Hematopoietic multipotent progenitor cell treated with erythropoietin and hydrocortisone succinate and interleukin-3 and kit ligand, for 6 days (in vitro differentiated cells): ENCODE results near the gene GRK4.
A peak's percentile ranks its signal among the peaks of the same experiment; 100 is the strongest.
"Not testable (repeated sequence)": the region's sequence is repeated elsewhere in the genome, so short reads cannot be mapped to it uniquely, and the experiment has no call there.

ENCODE experiments used
- DNase-seq: peaks from one replicate; pipeline ENCODE4 v3.0.0-alpha.2; 2015

The GRK4 gene

DNA sequence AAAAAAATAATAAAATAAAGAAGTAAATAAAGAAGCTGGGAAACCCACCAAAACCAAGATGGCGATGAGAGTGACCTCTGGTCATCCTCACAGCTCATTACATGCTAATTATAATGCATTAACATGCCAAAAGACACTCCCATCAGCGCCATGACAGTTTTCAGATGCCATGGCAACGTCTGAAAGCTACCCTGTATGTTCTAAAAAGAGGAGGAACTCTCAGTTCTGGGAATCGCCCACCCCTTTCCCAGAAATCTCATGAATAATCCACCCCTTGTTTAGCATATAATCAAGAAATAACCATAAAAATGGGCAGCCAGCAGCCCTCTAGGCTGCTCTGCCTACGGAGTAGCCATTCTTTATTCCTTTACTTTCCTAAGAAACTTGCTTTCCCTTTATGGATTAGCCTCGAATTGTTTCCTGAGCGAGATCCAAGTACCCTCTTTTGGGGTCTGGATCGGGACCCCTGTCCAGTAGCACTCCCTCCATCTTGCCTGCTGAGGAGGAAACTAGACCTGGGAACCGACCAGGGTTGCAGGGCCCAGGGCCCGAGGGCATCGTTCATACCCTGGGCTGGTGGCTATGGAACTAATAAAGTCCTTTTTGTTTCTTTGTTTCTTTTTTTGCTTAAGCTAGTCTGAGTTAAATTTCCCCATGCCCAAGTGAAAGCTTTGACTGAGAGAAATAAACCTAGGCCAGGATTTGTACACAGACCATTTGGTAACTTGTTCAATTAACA lies 80.1 kb downstream of the GRK4 start:
- no peak for DNase-seq

DNA sequence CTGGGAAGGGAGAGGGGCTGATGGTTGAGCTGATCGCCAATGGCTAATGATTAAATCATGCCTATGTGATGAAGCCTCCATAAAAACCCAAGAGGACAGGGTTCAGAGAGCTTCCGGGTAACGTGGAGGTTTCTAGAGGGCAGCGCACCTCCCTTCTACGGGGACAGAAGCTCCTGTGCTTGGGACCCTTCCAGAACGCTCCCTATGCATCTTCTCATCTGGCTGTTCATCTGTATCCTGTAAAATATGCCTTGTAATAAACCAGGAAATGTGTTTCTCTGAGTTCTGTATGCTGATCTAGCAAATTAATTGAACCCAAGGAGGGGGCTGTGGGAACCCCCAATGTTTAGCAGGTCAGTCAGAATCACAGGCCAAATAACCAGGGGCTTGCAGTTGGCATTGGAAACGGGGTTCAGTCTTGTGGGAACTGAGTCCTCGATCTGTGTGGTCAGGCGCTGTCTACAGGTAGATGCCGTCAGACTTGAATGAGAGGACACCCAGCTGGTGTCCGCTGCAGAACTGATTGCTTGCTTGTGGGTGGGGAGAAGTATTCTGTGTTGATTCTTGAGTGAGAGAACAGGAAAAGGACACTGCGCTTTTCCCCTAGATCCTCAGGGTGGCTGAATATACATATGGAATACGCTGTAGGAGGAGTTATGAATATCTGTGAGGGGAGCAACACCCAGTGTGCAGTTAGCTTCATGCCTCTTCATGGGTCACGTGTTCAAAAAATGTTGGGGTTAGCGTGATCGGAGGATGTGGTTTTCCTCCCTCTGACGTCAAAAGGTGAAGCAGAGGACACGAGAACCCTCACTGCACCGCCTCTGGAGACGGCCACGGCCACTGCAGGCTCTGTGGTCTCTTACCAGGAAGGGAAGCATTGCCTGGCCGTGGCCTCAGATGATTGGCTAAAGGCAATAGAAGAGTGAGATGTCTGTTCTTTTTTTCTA lies 81.8 kb downstream of the GRK4 start:
- peak; percentile 73 for DNase-seq

DNA sequence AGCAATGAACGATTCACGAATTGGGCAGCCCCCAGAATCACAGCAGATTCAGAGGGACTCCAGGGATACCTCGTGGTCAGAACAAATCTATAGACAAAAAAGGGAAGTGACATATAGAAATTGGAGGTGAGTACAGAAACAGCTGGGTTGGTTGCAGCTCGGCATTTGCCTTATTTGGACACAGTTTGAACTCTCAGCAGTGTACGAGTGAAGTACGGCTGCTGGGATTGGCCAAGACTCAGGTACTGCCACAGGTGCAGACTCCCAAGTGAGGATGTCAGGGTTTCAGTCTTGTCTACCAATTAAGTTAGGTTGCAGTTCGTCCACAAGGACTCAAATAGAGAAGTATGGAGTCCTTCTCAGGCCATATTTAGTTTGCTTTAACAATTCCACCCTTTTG lies 82.8 kb downstream of the GRK4 start:
- no peak for DNase-seq

DNA sequence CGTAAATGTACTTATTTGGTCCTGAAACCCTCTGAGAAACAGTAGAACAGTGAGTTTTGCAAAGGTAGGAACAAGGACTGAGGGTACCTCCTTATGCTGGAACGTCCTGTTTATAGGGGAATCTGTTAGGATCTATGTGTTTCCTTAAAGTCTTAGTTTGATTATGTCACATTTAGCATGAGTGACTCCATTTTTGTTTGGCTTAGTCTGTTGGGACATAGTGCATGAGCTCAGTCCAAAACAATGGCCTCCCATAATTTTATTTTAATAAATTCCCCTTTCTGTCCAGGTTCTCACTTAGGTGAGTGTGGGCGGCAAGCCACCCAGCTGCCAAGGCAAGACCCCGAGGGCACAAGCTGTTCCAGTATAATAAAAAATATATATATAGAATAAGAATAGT lies 83.3 kb downstream of the GRK4 start:
- DNase-seq = no peak

DNA sequence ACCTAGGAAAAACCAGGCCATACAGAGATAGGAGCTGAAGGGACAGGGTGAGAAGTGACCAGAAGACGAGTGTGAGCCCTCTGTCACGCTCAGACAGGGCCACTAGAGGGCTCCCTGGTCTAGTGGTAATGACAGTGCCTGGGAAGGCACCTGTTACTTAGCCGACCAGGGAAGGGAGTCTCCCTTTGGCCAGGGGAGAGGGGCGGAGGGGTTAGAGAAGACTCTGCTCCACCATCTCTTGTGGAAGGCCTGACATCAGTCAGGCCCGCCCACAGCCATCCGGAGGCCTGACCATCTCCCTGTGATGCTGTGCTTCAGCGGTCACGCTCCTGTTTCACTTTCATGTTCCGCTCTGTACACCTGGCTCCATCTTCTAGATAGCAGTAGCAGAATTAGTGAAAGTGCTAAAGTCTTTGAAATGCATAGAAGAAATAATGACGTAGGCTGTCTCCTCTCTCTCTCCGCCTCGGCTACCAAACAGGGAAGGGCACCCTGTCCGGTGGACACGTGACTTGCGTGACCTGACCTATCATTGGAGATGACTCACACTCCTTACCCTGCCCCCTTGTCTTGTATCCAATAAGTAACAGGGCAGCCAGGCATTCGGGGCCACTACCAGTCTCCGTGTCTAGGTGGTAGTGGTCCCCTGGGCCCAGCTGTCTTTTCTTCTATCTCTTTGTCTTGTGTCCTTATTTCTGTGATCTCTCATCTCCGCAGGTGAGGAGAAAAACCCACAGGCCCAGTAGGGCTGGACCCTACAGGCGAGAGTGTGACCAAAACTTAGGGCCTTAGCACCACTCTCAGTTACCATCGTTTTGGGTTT lies 84.3 kb downstream of the GRK4 start:
- peak; percentile 84 for DNase-seq

DNA sequence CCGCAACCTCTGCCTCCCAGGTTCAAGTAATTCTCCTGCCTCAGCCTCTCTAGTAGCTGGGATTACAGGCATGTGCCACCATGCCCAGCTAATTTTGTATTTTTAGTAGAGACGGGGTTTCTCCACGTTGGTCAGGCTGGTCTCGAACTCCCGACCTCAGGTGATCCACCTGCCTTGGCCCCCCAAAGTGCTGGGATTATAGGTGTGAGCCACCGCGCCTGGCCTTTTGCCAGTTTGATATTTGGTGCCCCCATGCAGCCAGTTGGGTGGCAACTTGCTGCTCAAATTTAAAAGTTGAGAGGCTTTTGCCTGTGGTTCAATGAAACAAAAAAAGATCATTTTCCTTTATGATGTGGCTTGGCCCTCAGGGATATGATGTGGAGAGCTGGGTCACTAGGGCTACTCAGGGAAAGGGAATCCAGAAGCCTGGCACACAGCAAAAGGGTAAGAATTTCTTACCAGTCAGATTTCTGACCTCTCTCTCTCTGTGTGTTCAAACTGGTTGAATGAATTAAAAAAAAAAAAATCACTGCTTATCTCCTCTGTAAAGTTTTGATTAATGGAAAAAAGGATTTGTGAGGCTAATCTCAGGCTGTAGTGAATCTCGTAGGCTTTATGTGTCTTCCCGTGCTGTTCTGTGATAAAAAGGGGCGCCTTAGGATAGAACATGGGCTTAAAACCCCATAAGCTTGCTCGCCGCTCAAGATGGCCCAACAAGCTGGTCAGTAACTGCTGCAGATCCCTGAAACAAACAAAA lies 87.9 kb downstream of the GRK4 start:
- DNase-seq = not testable (repeated sequence)

GRCh38 chr4:3054169-3054759 lies 90.9 kb downstream of the GRK4 start:
- no peak for DNase-seq

- no peak for DNase-seq
These were observed 96.6 kb downstream of the GRK4 start for GRCh38 chr4:3059943-3060342.

GRCh38 chr4:3060946-3061345 lies 97.6 kb downstream of the GRK4 start:
- DNase-seq = no peak

DNA sequence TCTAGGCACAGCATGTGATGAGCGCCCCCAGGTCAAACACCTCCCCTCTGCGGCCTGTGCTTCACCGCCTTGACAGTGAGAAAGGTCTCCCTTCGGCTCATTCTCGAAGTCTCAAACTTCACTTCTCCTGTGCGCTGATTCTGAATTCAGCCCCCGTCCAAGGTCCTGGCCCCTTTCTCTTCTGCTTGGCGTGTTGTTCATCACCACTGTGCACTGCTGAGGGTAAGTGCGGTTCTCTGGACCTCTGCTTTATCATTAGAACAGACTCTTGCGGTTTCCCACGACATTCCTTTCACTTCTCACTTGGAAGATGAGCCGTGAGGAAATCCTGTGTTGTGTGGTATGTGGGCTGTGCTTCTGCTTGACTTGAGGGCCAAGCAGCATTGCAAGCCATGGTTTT lies 99.1 kb downstream of the GRK4 start:
- no peak for DNase-seq

GRCh38 chr4:3065551-3065950 lies 102.2 kb downstream of the GRK4 start:
- DNase-seq = no peak

GRCh38 chr4:3066836-3067400 lies 103.5 kb downstream of the GRK4 start:
- DNase-seq = no peak

DNA sequence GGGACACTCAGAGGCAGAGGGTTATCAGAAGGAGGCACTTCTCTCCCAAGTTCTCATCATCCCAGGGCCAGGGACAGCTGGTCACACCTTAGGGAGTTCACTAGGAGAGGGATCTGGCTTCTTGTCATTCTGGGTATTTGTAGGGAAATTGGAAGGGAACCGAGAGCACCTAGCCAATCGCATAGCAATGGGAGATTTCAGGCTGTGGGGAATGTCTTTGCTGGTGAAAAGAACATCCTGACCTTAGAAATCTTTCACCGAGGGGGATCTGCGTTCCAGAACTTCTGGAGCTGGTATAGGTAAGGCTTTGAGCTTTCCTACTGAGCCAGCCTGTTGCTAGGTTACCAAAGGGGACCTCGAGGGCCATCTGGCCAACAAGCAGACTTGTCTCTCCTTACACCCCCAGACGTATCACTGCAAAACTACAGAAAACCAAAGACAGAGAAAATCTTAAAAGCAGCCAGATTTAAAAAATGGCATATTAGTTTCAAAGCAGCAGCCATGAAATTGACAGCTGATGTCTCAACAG lies 104.2 kb downstream of the GRK4 start:
- DNase-seq = no peak

- no peak for DNase-seq
These were observed 106.4 kb downstream of the GRK4 start for GRCh38 chr4:3069661-3070199.

- DNase-seq = no peak
These were observed 107.5 kb downstream of the GRK4 start for GRCh38 chr4:3070709-3071500.

- DNase-seq = no peak
These were observed 108.4 kb downstream of the GRK4 start for GRCh38 chr4:3071811-3072210.

DNA sequence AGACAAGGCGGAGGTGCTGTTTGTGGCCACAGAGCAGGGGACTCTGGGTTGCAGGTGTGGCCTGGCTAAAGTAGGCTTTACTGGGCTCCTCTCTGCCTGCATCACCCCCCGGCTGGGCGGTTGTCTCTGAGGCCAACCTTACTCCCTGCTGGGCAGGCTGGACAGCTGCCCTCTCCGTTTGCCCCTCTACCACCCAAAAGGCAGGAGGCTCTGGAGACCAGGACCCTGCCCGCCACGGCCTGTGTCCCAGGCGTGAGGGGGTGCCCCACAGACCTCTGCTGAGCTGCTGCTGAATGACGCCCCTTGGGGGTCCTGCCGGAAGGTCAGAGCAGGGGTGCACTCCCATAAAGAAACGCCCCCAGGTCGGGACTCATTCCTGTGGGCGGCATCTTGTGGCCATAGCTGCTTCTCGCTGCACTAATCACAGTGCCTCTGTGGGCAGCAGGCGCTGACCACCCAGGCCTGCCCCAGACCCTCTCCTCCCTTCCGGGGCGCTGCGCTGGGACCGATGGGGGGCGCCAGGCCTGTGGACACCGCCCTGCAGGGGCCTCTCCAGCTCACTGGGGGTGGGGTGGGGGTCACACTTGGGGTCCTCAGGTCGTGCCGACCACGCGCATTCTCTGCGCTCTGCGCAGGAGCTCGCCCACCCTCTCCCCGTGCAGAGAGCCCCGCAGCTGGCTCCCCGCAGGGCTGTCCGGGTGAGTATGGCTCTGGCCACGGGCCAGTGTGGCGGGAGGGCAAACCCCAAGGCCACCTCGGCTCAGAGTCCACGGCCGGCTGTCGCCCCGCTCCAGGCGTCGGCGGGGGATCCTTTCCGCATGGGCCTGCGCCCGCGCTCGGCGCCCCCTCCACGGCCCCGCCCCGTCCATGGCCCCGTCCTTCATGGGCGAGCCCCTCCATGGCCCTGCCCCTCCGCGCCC lies 110.0 kb downstream of the GRK4 start:
- DNase-seq = no peak

GRCh38 chr4:3074078-3074845 lies 110.9 kb downstream of the GRK4 start, which contains the start of the genes HTT and HTT-AS:
HTT (plus strand) TSS chr4:3074681; CDS start chr4:3074826, 145 bp downstream.
HTT-AS (minus strand) TSS chr4:3074538.
- peak; percentile 95 for DNase-seq
